GM19397 (cell line): Measurements from ENCODE around the gene ATL3.
"Not testable (repeated sequence)": the region's sequence is repeated elsewhere in the genome, so short reads cannot be mapped to it uniquely, and the experiment has no call there.

Experiments
- ATAC-seq: cut with Tn5 transposase; IDR thresholded peaks from one replicate; pipeline ENCODE4 v1.9.1; 2021; ENCODE audit warnings: mild to moderate bottlenecking, moderate library complexity; ENCODE audit not compliant: unreplicated experiment

ATL3 gene

GRCh38 chr11:63682066-63683021 lies 11.2 kb upstream of the ATL3 start:
- no peak for ATAC-seq

GRCh38 chr11:63681321-63682065 lies 10.3 kb upstream of the ATL3 start, which contains the start of gene RTN3:
Gene RTN3, plus strand, starts transcription at chr11:63681500. Its CDS starts 137 bp downstream, at chr11:63681637.
- peak; percentile 83 for ATAC-seq

GRCh38 chr11:63680834-63681320 lies 9.7 kb upstream of the ATL3 start:
- no peak for ATAC-seq

- no peak for ATAC-seq
Measured at GRCh38 chr11:63673579-63673978, 2.4 kb upstream of the ATL3 start.

GRCh38 chr11:63672936-63673539 lies 1.9 kb upstream of the ATL3 start:
- no peak for ATAC-seq

GRCh38 chr11:63672156-63672463 lies 934 bp upstream of the ATL3 start:
- no peak for ATAC-seq

GRCh38 chr11:63670433-63671321 lies 499 bp downstream of the ATL3 start:
- ATAC-seq: peak; percentile 36

- ATAC-seq: no peak
Measured at GRCh38 chr11:63670096-63670432, 1.1 kb downstream of the ATL3 start.

GRCh38 chr11:63667995-63668795 lies 3.0 kb downstream of the ATL3 start:
- no peak for ATAC-seq

GRCh38 chr11:63666874-63667273 lies 4.3 kb downstream of the ATL3 start:
- no peak for ATAC-seq

GRCh38 chr11:63663809-63664208 lies 7.4 kb downstream of the ATL3 start:
- ATAC-seq: no peak

GRCh38 chr11:63660972-63661371 lies 10.2 kb downstream of the ATL3 start:
- no peak for ATAC-seq

- ATAC-seq: no peak
Measured at GRCh38 chr11:63652671-63653070, 18.5 kb downstream of the ATL3 start.

- ATAC-seq: no peak
Measured at GRCh38 chr11:63643205-63643604, 28.0 kb downstream of the ATL3 start.

GRCh38 chr11:63641727-63642126 lies 29.4 kb downstream of the ATL3 start:
- ATAC-seq: no peak

GRCh38 chr11:63639199-63639832 lies 31.9 kb downstream of the ATL3 start:
- no peak for ATAC-seq

GRCh38 chr11:63638436-63638835 lies 32.7 kb downstream of the ATL3 start:
- not testable (repeated sequence) for ATAC-seq

- ATAC-seq: no peak
Measured at GRCh38 chr11:63635762-63636465, 35.3 kb downstream of the ATL3 start.

GRCh38 chr11:63629426-63629825 lies 41.8 kb downstream of the ATL3 start:
- no peak for ATAC-seq
